A549 (cell line): ENCODE data around the gene SERPINA4. TPM values are rescaled to one million over a fixed set of nuclear protein-coding genes. Genes with fewer than 3 reads are reported as not detected.

Experiments used
- ATAC-seq, 2 experiments: fragments of 200-7000 bp in 1 of 2; fragments of >200 bp in 1 of 2; cut with Nextera tagmentation in 1 of 2; cut with Tn5 transposase in 1 of 2; 3 replicates each; pipeline versions ENCODE4 v1.8.0 to v1.9.1; 2018 to 2020; ENCODE audit warnings: mild to moderate bottlenecking in 1 of 2, moderate library complexity in 1 of 2
- CTCF ChIA-PET: fragments of 300-600 bp; sonication (Branson Sonifier 250); formaldehyde crosslinking; extraction: SDS; loops from one replicate; lab custom pipeline; 2021; ENCODE audit warnings: antibody characterized with exemption, inconsistent platforms; lab: Yijun Ruan, JAX
- POLR2A ChIA-PET: fragments of 350-600 bp; formaldehyde crosslinking; extraction: SDS; loops from one replicate; lab custom pipeline; 2021; ENCODE audit warnings: antibody characterized with exemption, inconsistent platforms; lab: Yijun Ruan, JAX
- DNase-seq, 2 experiments: peaks; one replicate each; pipeline versions ENCODE4 v3.0.0 to v3.0.0-alpha.2; 2011 to 2016; ENCODE audit warnings: low read depth in 1 of 2, low spot score in 1 of 2
- FAIRE-seq: peaks from 2 replicates; lab custom pipeline; 2011; peaks lifted over from hg19 to GRCh38; lab: Jason Lieb, UNC
- H3K27ac ChIP-seq, 2 experiments: fragments of >200 bp; sonication (Bioruptor Twin); formaldehyde crosslinking; 3 replicates each; pipeline ENCODE4 v1.5.1; 2016 to 2017
- H3K4me1 ChIP-seq: fragments of >200 bp; sonication (Bioruptor Twin); formaldehyde crosslinking; 3 replicates; pipeline ENCODE4 v1.6.1; 2016
- H3K4me2 ChIP-seq: fragments of >200 bp; sonication (Bioruptor Twin); formaldehyde crosslinking; 3 replicates; pipeline ENCODE4 v1.6.1; 2016
- H3K4me3 ChIP-seq: fragments of >200 bp; sonication (Bioruptor Twin); formaldehyde crosslinking; 3 replicates; pipeline ENCODE4 v1.5.1; 2016
- H3K9me3 ChIP-seq: fragments of >200 bp; sonication (Bioruptor Twin); formaldehyde crosslinking; 3 replicates; pipeline ENCODE4 v1.6.1; 2016
- BHLHE40 ChIP-seq: IDR thresholded peaks from 2 replicates; pipeline ENCODE4 v1.6.1; 2012; ENCODE audit warnings: low read depth, low read length, inconsistent platforms
- CHD2 ChIP-seq: fragments of 150-350 bp; IDR thresholded peaks from 2 replicates; pipeline ENCODE4 v1.6.1; 2014; ENCODE audit warnings: low read length; ENCODE audit not compliant: partially characterized antibody
- EP300 ChIP-seq, 2 experiments: fragments of >200 bp; sonication (Bioruptor Twin); formaldehyde crosslinking; IDR thresholded peaks; 2 replicates in 1 of 2; 3 replicates in 1 of 2; pipeline ENCODE4 v1.6.1; 2016 to 2017
- ESRRA ChIP-seq: fragments of 150-350 bp; IDR thresholded peaks from 2 replicates; pipeline ENCODE4 v1.6.1; 2014; ENCODE audit warnings: mild to moderate bottlenecking, low read length, borderline replicate concordance
- FOSB ChIP-seq: fragments of 250-450 bp; sonication (Bioruptor Pico); IDR thresholded peaks from 2 replicates; pipeline ENCODE4 v1.5.0; 2020; ENCODE audit warnings: mild to moderate bottlenecking, moderate library complexity
- FOSL2 ChIP-seq, 2 experiments: fragments of 450-650 bp in 1 of 2; fragments of >200 bp in 1 of 2; sonication (Bioruptor Twin) in 1 of 2; formaldehyde crosslinking; IDR thresholded peaks; 2 replicates each; pipeline versions ENCODE4 v1.5.0 to v1.6.1; 2016 to 2020; ENCODE audit warnings: mild to moderate bottlenecking in 1 of 2, moderate library complexity in 1 of 2
- FOXS1 ChIP-seq: fragments of 250-450 bp; sonication (Bioruptor Pico); IDR thresholded peaks from 2 replicates; pipeline ENCODE4 v1.5.0; 2020; ENCODE audit warnings: mild to moderate bottlenecking, moderate library complexity
- HDAC2 ChIP-seq: fragments of 200-600 bp; sonication (generic); IDR thresholded peaks from 2 replicates; pipeline ENCODE4 v1.6.1; 2016
- HEYL ChIP-seq: fragments of 250-450 bp; sonication (Bioruptor Pico); IDR thresholded peaks from 2 replicates; pipeline ENCODE4 v1.8.0; 2021; ENCODE audit warnings: mild to moderate bottlenecking, moderate library complexity
- HMGXB4 ChIP-seq: fragments of 250-450 bp; sonication (Bioruptor Pico); IDR thresholded peaks from 2 replicates; pipeline ENCODE4 v1.5.0; 2021; ENCODE audit warnings: mild to moderate bottlenecking, moderate library complexity, borderline replicate concordance
- JUNB ChIP-seq: fragments of >200 bp; sonication (Bioruptor Twin); formaldehyde crosslinking; IDR thresholded peaks from 2 replicates; pipeline ENCODE4 v1.6.1; 2016
- MAFK ChIP-seq: fragments of 450-650 bp; IDR thresholded peaks from 2 replicates; pipeline ENCODE4 v1.6.1; 2014; ENCODE audit not compliant: partially characterized antibody
- MAZ ChIP-seq: fragments of 150-350 bp; IDR thresholded peaks from 2 replicates; pipeline ENCODE4 v1.6.1; 2014; ENCODE audit warnings: antibody characterized with exemption, low read depth, low read length, borderline replicate concordance
- MYC ChIP-seq: IDR thresholded peaks from 2 replicates; pipeline ENCODE4 v1.6.1; 2012; ENCODE audit warnings: mild to moderate bottlenecking, inconsistent platforms, low read length, improper control_type of control experiment, borderline replicate concordance
- NR3C1 ChIP-seq: fragments of >200 bp; sonication (Bioruptor Twin); formaldehyde crosslinking; IDR thresholded peaks from 3 replicates; pipeline ENCODE4 v1.6.1; 2017
- PBX3 ChIP-seq: IDR thresholded peaks from 2 replicates; pipeline ENCODE4 v1.6.1; 2012
- PHF8 ChIP-seq: fragments of 200-600 bp; sonication (generic); IDR thresholded peaks from 2 replicates; pipeline ENCODE4 v1.6.1; 2016; ENCODE audit warnings: low read depth, mild to moderate bottlenecking, antibody characterized with exemption, moderate library complexity, borderline replicate concordance
- RARB ChIP-seq: fragments of 250-450 bp; sonication (Bioruptor Pico); IDR thresholded peaks from 2 replicates; pipeline ENCODE4 v1.8.0; 2021; ENCODE audit warnings: mild to moderate bottlenecking, moderate library complexity
- RFX5 ChIP-seq: fragments of 450-650 bp; IDR thresholded peaks from 2 replicates; pipeline ENCODE4 v1.7.1; 2014; ENCODE audit warnings: antibody characterized with exemption, mild to moderate bottlenecking, moderate library complexity
- RNF2 ChIP-seq: fragments of 200-600 bp; sonication (generic); IDR thresholded peaks from 2 replicates; pipeline ENCODE4 v1.6.1; 2016; ENCODE audit warnings: low read depth, mild to moderate bottlenecking, antibody characterized with exemption, moderate library complexity, borderline replicate concordance
- SREBF2 ChIP-seq: fragments of 450-650 bp; IDR thresholded peaks from 2 replicates; pipeline ENCODE4 v1.6.1; 2014; ENCODE audit warnings: mild to moderate bottlenecking, moderate library complexity
- TP53 ChIP-seq: fragments of 250-450 bp; sonication (Bioruptor Pico); IDR thresholded peaks from 2 replicates; pipeline ENCODE4 v1.5.0; 2021; ENCODE audit warnings: mild to moderate bottlenecking, moderate library complexity
- USF2 ChIP-seq: fragments of 450-650 bp; IDR thresholded peaks from 2 replicates; pipeline ENCODE4 v1.6.1; 2014; ENCODE audit warnings: antibody characterized with exemption
- ZFP36 ChIP-seq: fragments of 450-650 bp; IDR thresholded peaks from 2 replicates; pipeline ENCODE4 v1.6.1; 2014; ENCODE audit warnings: borderline replicate concordance; ENCODE audit not compliant: partially characterized antibody
- ZNF302 ChIP-seq: fragments of 250-450 bp; sonication (Bioruptor Pico); IDR thresholded peaks from 2 replicates; pipeline ENCODE4 v1.9.0; 2021; ENCODE audit warnings: inconsistent platforms, mild to moderate bottlenecking, moderate library complexity
- ZSCAN20 ChIP-seq: fragments of 250-450 bp; sonication (Bioruptor Pico); IDR thresholded peaks from 2 replicates; pipeline ENCODE4 v1.8.0; 2022; ENCODE audit warnings: mild to moderate bottlenecking, moderate library complexity
- whole genome bisulfite sequencing: methylation state at CpG from one replicate; pipeline ENCODE4 v1.1.6; 2017; ENCODE audit errors: missing lambda C conversion rate; 5-methylcytosine and 5-hydroxymethylcytosine counted together
- polyA plus RNA-seq, 4 experiments: library from polyadenylated mRNA; depleted of rRNA in 3 of 4; stranded (reverse); fragments of >200 nt; fragmentation: RNase III in 1 of 4; extraction: RNeasy Plus Mini Kit Qiagen cat#74134 plus additional on column Dnase treatment in 1 of 4; gene quantifications; 2 replicates in 3 of 4; 3 replicates in 1 of 4; pipeline ENCODE4 v1.2.3, GENCODE V29; 2011 to 2017
- TF ChIP-seq, protein P1 (sequence below): fragments of 250-450 bp; sonication (Bioruptor Pico); IDR thresholded peaks from 2 replicates; pipeline ENCODE4 v1.5.0; 2020; ENCODE audit warnings: low read depth, mild to moderate bottlenecking, moderate library complexity
- TF ChIP-seq, protein P2 (sequence below): fragments of 200-600 bp; sonication (generic); IDR thresholded peaks from 2 replicates; pipeline ENCODE4 v1.6.1; 2016; ENCODE audit warnings: antibody characterized with exemption, mild to moderate bottlenecking, moderate library complexity

Gene SERPINA4
- polyA plus RNA-seq, 2 of the 4 experiments (the other 2 are of a cell fraction) = 0.08 TPM; not detected in 1

DNA sequence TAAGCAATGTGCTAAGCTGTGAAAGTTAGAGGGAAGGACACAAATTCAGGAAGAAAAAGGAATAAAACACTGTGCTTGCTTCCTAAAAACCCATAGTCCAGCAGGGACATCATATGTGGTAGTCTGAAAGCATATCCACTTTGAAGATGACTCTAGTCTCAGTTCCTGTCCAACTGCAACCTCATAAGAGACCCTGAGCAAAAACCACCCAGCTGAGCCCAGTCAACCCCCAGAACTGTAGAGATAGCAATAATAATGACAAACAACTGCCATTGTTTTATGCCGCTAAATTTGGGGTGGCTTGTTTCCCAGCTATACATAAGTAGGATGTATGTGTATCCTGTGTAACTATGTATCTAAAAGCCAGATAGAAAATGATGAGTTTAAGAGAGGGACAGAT is 3.9 kb upstream of the SERPINA4 start:
- no peak for FAIRE-seq
- ChIA-PET POLR2A (no interaction called here), CTCF (interaction anchor here (0.9 to 9.3 kb wide), 4 partner anchors 8 to 71 kb away, joined by 3 to 70 read pairs (median 3); no protein-coding TSS in a partner anchor)
- WGBS = 38% methylated on average over 1 of the region's 1 CpG
- Histone ChIP-seq H3K4me3 (no peak overlapping the region), H3K4me1 (no peaks in the 10 kb centered on the region), H3K4me2 (no peak overlapping the region), H3K9me3 (peaks cover 21% of the 10 kb centered on the region; the same call in 1 of the 3 replicates), H3K27ac (no peak overlapping the region)
- no peak for TF ChIP-seq PHF8
- TF ChIP-seq ZFP36 = no peak
- TF ChIP-seq MYC = no peak
- TF ChIP-seq HEYL = no peak
- no peak for TF ChIP-seq NR3C1
- TF ChIP-seq USF2 = no peak
- no peak for TF ChIP-seq BHLHE40
- TF ChIP-seq HMGXB4 = no peak
- no peak for TF ChIP-seq TP53 (CRISPR knock-in tag)
- TF ChIP-seq JUNB = no peak
- no peak for TF ChIP-seq PBX3
- TF ChIP-seq ESRRA = no peak
- no peak for TF ChIP-seq EP300 (IDR thresholded peaks at IDR 0.05)
- no peak for TF ChIP-seq ZNF302 (CRISPR knock-in tag)
- no peak for TF ChIP-seq FOXS1 (CRISPR knock-in tag)
- TF ChIP-seq FOSL2 (IDR thresholded peaks at IDR 0.05) = no peak
- TF ChIP-seq FOSL2 (CRISPR knock-in tag; IDR thresholded peaks at IDR 0.05) = no peak
- no peak for TF ChIP-seq RARB (CRISPR knock-in tag)
- DNase-seq = no peak
- no peak for ATAC-seq

DNA sequence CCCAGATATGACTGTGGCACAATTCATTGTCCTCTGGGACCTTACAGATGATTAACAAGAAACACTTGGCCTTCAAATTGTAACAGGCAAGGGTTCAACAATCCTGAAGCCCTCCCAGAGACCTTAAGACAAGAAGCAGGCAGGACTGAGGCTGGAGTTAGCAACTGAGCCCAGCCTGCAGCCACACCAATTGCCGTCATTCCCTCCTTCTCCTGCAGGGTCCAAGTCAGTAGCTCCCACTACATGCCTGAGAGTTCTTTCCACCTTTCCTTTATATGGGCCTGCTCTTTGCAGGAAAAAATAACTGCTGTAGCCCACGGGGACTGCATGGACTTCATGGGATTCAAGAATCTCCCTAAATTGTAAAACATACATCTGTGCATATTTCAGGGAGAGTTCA is 2.4 kb upstream of the SERPINA4 start:
- ChIA-PET CTCF (interaction anchor here (0.6 to 9.3 kb wide), 2 partner anchors 9 to 416 kb away, joined by 3 to 70 read pairs; no protein-coding TSS in a partner anchor), POLR2A (no interaction called here)
- ATAC-seq = peak in 1 of 2 experiments; percentile 38; a peak in 1 of 6 replicates
- no peak for FAIRE-seq
- TF ChIP-seq HMGXB4 (no peak), CHD2 (no peak), RFX5 (no peak), JUNB (no peak), ZSCAN20 (CRISPR knock-in tag) (no peak), ZFP36 (no peak), RARB (CRISPR knock-in tag) (no peak), SREBF2 (no peak), MAFK (no peak), RNF2 (no peak), FOSB (CRISPR knock-in tag) (no peak), MAZ (no peak), HDAC2 (no peak)
- TF ChIP-seq, protein P1, sequence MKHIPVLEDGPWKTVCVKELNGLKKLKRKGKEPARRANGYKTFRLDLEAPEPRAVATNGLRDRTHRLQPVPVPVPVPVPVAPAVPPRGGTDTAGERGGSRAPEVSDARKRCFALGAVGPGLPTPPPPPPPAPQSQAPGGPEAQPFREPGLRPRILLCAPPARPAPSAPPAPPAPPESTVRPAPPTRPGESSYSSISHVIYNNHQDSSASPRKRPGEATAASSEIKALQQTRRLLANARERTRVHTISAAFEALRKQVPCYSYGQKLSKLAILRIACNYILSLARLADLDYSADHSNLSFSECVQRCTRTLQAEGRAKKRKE (CRISPR knock-in tag) = no peak
- TF ChIP-seq, protein P2, sequence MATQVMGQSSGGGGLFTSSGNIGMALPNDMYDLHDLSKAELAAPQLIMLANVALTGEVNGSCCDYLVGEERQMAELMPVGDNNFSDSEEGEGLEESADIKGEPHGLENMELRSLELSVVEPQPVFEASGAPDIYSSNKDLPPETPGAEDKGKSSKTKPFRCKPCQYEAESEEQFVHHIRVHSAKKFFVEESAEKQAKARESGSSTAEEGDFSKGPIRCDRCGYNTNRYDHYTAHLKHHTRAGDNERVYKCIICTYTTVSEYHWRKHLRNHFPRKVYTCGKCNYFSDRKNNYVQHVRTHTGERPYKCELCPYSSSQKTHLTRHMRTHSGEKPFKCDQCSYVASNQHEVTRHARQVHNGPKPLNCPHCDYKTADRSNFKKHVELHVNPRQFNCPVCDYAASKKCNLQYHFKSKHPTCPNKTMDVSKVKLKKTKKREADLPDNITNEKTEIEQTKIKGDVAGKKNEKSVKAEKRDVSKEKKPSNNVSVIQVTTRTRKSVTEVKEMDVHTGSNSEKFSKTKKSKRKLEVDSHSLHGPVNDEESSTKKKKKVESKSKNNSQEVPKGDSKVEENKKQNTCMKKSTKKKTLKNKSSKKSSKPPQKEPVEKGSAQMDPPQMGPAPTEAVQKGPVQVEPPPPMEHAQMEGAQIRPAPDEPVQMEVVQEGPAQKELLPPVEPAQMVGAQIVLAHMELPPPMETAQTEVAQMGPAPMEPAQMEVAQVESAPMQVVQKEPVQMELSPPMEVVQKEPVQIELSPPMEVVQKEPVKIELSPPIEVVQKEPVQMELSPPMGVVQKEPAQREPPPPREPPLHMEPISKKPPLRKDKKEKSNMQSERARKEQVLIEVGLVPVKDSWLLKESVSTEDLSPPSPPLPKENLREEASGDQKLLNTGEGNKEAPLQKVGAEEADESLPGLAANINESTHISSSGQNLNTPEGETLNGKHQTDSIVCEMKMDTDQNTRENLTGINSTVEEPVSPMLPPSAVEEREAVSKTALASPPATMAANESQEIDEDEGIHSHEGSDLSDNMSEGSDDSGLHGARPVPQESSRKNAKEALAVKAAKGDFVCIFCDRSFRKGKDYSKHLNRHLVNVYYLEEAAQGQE = no peak
- WGBS = 60% methylated on average over 2 of the region's 2 CpGs
- Histone ChIP-seq H3K4me2 (no peak overlapping the region), H3K27ac (no peak overlapping the region), H3K4me3 (no peak overlapping the region), H3K4me1 (no peaks in the 10 kb centered on the region), H3K9me3 (peaks cover 18% of the 10 kb centered on the region; the same call in 1 of the 3 replicates)
- DNase-seq = no peak
